Measurements from ENCODE around the gene ANKRD13B. TPM values are rescaled to one million over a fixed set of nuclear protein-coding genes. Genes with fewer than 3 reads are reported as not detected.

Gene ANKRD13B
- total and polyA plus RNA-seq, 2 of the 13 experiments (the other 11 are each of a cell fraction or from before 2014, with no cell fraction given) = 1.7 to 1.8 TPM

DNA sequence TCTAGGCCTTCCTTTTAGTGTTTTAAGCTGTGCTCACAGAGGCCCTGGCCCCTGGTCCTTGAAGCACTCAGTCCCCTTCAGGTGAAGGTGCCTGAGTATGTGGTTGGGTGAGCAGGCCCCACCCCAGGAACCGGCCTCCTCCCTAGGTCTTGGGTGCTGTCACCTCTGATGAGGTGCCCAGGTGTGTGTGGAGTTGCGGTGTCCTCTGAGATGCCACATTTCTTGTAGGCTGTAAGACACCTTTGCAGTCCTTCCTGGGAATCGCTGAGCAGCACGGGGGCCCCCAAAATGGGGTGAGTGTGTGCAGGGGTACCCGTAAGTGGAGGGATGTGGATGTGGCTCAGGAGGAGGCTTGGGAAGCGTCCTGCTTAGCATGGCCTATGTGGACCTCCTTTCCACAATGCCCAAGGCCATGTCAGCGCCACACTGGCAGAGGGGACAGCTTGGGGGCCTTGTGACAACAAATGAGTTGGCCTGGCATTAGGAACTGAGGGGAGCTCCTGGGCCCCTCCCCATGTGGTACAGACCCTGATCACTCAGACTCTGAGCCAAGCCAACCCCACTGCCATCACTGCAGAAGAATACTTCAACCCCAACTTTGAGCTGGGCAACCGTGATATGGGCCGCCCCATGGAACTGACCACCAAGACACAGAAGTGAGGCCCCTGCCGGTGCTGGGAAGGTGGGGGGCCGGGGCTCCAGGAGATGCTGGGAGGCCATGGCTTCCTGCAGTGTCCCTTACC lies 18.6 kb downstream of the ANKRD13B start:
- POLR2A ChIA-PET = no interaction called here
- H3K36me3 ChIP-seq (replicated peaks in 1 of 2; ENCODE audit: control insufficient read depth in 1 of 2, insufficient read depth in 2 of 2, low read length in 2 of 2) = no peaks in the 10 kb centered on the region
- ATAC-seq = no peak
- TF ChIP-seq ZNF550 (CRISPR knock-in tag; IDR thresholded peaks at IDR 0.05; ENCODE audit: borderline replicate concordance) = no peak
- no peak for TF ChIP-seq ZNF354B (CRISPR knock-in tag; IDR thresholded peaks at IDR 0.05)
- TF ChIP-seq PRMT3 (CRISPR knock-in tag; IDR thresholded peaks at IDR 0.05; ENCODE audit: borderline replicate concordance, low read depth) = no peak
- no peak for TF ChIP-seq CCDC6 (CRISPR knock-in tag; IDR thresholded peaks at IDR 0.05)
- TF ChIP-seq MBNL3 (CRISPR knock-in tag; conservative IDR thresholded peaks at IDR 0.05) = no peak
- no peak for TF ChIP-seq ZMAT3 (CRISPR knock-in tag; conservative IDR thresholded peaks at IDR 0.05)
- no peak for TF ChIP-seq POLR2A (IDR thresholded peaks at IDR 0.05; ENCODE audit: insufficient read depth in 1 of 2, low read depth in 2 of 2, low read length in 2 of 2)
- TF ChIP-seq, protein P1, sequence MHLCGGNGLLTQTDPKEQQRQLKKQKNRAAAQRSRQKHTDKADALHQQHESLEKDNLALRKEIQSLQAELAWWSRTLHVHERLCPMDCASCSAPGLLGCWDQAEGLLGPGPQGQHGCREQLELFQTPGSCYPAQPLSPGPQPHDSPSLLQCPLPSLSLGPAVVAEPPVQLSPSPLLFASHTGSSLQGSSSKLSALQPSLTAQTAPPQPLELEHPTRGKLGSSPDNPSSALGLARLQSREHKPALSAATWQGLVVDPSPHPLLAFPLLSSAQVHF (CRISPR knock-in tag; IDR thresholded peaks at IDR 0.05) = no peak
- TF ChIP-seq CREM (IDR thresholded peaks at IDR 0.05) = no peak
- TF ChIP-seq CREM (CRISPR knock-in tag; IDR thresholded peaks at IDR 0.05) = no peak
- no peak overlapping the region for H3K27ac ChIP-seq (ENCODE audit: extremely low read length, insufficient read depth, low read length)
- no peak for DNase-seq (ENCODE audit: low spot score)
- no peaks in the 10 kb centered on the region for H3K9me3 ChIP-seq (ENCODE audit: low read length)
- H4K20me1 ChIP-seq (ENCODE audit: insufficient read depth, low read length) = no peaks in the 10 kb centered on the region
- no peak overlapping the region for H3K9ac ChIP-seq (ENCODE audit: insufficient read depth, low read depth, low read length)
- no peak overlapping the region for H3K4me3 ChIP-seq (replicated peaks in 1 of 3; ENCODE audit: insufficient read depth in 1 of 3, low read depth in 2 of 3, low read length in 3 of 3)
- H3K4me2 ChIP-seq (ENCODE audit: low read depth, low read length) = no peak overlapping the region
- WGBS (ENCODE audit: low lambda C conversion rate) = 87% methylated on average over 3 of the region's 11 CpGs
- in situ Hi-C loops (cut with HindIII; ENCODE audit: extremely low pct_ligation_motif_present, low pct_unique_long_range_greater_than_20kb) = no loop called here
- CTCF ChIA-PET (ENCODE audit: low intra/inter-chr PET ratio, low total read pairs) = no interaction called here
- no peaks in the 10 kb centered on the region for H3K79me2 ChIP-seq (ENCODE audit: insufficient read depth, low read length)
- H3K27me3 ChIP-seq (ENCODE audit: control insufficient read depth in 1 of 2, insufficient read depth in 2 of 2, low read length in 2 of 2) = peaks cover 6 to 28% of the 10 kb centered on the region in 2 experiments
- H3K4me1 ChIP-seq (ENCODE audit: insufficient read depth, low read length) = peaks cover 38% of the 10 kb centered on the region
- FAIRE-seq = no peak
- H2AFZ ChIP-seq (ENCODE audit: low read length) = no peak overlapping the region
- no TSS peak for BruUV-seq (replicated peaks)
- intact Hi-C loops (cut with micrococcal nuclease; ENCODE audit: unreplicated experiment) = no loop called here

All from HepG2 (cell line).